Astrocyte (in vitro differentiated cells and primary cell): Measurements from ENCODE around the gene ZNF44.

Experiments used
- EZH2 ChIP-seq: IDR thresholded peaks from 2 replicates; pipeline ENCODE4 v1.6.1; 2012; ENCODE audit warnings: mild to moderate bottlenecking, low read length, inconsistent platforms; ENCODE audit not compliant: insufficient read depth
- TF ChIP-seq, protein P1 (sequence below): IDR thresholded peaks from 2 replicates; pipeline ENCODE4 v1.5.1; 2011; ENCODE audit warnings: low read depth, mild to moderate bottlenecking, inconsistent platforms, low read length, moderate library complexity; ENCODE audit not compliant: insufficient read depth

DNA sequence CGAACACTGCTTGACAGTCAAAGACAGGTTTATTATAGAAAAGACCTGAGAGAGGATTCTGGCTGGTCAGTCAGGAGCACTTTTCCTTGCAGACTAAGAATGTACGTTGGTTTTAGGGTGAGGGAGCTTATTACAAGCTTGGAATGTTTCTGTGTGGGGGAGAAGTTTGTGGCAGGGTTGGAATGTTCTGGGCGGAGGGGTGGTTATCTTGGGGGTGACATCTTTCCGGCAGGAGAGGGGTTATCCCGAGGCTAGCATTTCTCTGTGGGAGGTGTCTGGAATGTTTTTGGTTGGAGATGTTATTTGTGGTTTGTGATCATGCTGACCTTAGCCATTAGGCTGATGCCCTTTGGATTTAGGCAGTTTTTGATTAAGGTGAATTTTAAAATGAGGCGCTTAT lies 70.0 kb downstream of the ZNF44 start:
- TF ChIP-seq, protein P1, sequence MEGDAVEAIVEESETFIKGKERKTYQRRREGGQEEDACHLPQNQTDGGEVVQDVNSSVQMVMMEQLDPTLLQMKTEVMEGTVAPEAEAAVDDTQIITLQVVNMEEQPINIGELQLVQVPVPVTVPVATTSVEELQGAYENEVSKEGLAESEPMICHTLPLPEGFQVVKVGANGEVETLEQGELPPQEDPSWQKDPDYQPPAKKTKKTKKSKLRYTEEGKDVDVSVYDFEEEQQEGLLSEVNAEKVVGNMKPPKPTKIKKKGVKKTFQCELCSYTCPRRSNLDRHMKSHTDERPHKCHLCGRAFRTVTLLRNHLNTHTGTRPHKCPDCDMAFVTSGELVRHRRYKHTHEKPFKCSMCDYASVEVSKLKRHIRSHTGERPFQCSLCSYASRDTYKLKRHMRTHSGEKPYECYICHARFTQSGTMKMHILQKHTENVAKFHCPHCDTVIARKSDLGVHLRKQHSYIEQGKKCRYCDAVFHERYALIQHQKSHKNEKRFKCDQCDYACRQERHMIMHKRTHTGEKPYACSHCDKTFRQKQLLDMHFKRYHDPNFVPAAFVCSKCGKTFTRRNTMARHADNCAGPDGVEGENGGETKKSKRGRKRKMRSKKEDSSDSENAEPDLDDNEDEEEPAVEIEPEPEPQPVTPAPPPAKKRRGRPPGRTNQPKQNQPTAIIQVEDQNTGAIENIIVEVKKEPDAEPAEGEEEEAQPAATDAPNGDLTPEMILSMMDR: no peak
- TF ChIP-seq EZH2: no peak
